Measurements from ENCODE around the gene SARDH.

Gene SARDH

GRCh38 chr9:133699546-133699945 is 38.6 kb downstream of the SARDH start:
- DNase-seq: no peak

GRCh38 chr9:133696071-133696472 is 42.1 kb downstream of the SARDH start:
- no peak for DNase-seq

GRCh38 chr9:133694686-133695085 is 43.5 kb downstream of the SARDH start:
- DNase-seq: no peak

GRCh38 chr9:133693703-133694529 is 44.2 kb downstream of the SARDH start:
- no peak for DNase-seq

GRCh38 chr9:133693116-133693515 is 45.0 kb downstream of the SARDH start:
- DNase-seq: no peak

GRCh38 chr9:133692364-133692985 is 45.7 kb downstream of the SARDH start:
- DNase-seq: no peak

GRCh38 chr9:133691626-133692363 is 46.4 kb downstream of the SARDH start:
- no peak for DNase-seq

GRCh38 chr9:133691191-133691590 is 47.0 kb downstream of the SARDH start:
- no peak for DNase-seq

GRCh38 chr9:133690081-133690561 is 48.0 kb downstream of the SARDH start:
- DNase-seq: no peak

GRCh38 chr9:133689151-133689763 is 48.9 kb downstream of the SARDH start:
- no peak for DNase-seq

GRCh38 chr9:133687856-133688761 is 50.0 kb downstream of the SARDH start:
- no peak for DNase-seq

- DNase-seq: no peak
Observed at GRCh38 chr9:133686642-133687575, 51.2 kb downstream of the SARDH start.

- DNase-seq: no peak
Observed at GRCh38 chr9:133685653-133686609, 52.2 kb downstream of the SARDH start.

- no peak for DNase-seq
Observed at GRCh38 chr9:133684936-133685361, 53.2 kb downstream of the SARDH start.

GRCh38 chr9:133684121-133684935 is 53.8 kb downstream of the SARDH start:
- no peak for DNase-seq

- peak; percentile 73 for DNase-seq
Observed at GRCh38 chr9:133683586-133684120, 54.5 kb downstream of the SARDH start.

GRCh38 chr9:133682818-133683585 is 55.1 kb downstream of the SARDH start:
- DNase-seq: no peak
